ENCODE results near the gene ETV6. TPM values are rescaled to one million over a fixed set of nuclear protein-coding genes. Genes with fewer than 3 reads are reported as not detected.

ETV6 gene
- total and polyA plus RNA-seq, 12 donors, result 2.7 to 33.5 (median 15.2) TPM

DNA sequence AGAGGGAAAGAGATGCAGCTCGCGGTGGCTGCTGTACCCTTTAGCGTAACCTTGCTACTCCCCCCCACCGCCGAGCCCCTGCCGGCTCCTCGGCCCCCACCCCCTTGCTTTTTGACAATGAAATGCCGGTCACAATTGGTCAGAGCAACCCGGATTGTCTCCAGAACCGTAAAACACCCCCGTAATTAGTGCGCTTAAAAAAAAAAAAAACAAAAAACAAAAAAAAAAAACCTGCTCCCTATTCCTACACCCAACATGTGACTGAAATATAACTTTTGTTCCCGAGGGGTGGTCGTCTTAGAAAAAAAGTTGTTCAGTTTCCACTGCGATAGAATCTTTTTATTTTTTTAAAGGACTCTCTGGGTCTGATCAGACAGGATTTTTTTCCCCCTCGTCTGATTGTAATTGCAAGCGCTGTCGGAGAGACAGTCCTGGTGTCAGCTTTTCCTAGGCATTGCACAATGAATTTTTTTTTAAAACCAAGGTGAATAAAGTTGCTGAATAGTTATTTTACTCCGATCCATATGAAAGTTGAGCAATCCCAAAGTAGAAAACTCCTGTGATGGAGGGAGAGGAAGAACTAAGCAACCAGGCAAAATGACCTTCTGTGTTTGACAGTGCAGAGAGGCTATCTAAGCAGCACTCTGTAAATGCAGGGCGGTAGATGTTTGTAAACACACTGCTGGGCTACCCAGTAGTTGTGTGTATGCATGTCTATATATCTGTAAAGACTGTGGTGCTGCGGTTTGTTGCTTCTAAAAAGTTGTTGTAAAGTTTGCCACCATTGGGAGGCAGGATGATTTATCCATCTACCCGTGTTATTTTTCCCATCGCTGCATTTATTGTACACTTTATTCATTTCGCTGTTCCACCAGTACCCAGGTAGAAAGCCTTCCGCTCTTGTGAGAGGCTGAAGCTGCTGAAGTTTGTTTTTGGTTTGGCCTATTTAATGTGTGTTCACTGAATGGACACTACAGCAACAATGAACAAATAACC is 1.1 kb downstream of the ETV6 start:
- DNase-seq (peak in 1 of 2 donors; percentile 49), ATAC-seq (peak in 4 of 8 donors; percentile 17 to 38 (median 30))
- peaks cover 11 to 52% (median 41%) of the 10 kb centered on the region in 9 donors for H3K4me1 ChIP-seq
- TF ChIP-seq, protein P1, sequence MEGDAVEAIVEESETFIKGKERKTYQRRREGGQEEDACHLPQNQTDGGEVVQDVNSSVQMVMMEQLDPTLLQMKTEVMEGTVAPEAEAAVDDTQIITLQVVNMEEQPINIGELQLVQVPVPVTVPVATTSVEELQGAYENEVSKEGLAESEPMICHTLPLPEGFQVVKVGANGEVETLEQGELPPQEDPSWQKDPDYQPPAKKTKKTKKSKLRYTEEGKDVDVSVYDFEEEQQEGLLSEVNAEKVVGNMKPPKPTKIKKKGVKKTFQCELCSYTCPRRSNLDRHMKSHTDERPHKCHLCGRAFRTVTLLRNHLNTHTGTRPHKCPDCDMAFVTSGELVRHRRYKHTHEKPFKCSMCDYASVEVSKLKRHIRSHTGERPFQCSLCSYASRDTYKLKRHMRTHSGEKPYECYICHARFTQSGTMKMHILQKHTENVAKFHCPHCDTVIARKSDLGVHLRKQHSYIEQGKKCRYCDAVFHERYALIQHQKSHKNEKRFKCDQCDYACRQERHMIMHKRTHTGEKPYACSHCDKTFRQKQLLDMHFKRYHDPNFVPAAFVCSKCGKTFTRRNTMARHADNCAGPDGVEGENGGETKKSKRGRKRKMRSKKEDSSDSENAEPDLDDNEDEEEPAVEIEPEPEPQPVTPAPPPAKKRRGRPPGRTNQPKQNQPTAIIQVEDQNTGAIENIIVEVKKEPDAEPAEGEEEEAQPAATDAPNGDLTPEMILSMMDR (IDR thresholded peaks at IDR 0.05), result peak in 2 of 9 donors; percentile 15 to 27
- H3K27ac ChIP-seq, result peak overlapping the region; percentile 92 to 99 (median 98)
- peaks cover 0 to 3% (median 0%) of the 10 kb centered on the region in 11 donors for H3K9me3 ChIP-seq
- intact Hi-C loops (cut with DNase I), result loop anchor here in 8 of 10 donors (2.0 to 10.0 kb wide), 17 partner anchors 54 to 234 kb away; no protein-coding TSS in a partner anchor
- no peaks in the 10 kb centered on the region for H3K36me3 ChIP-seq
- peak overlapping the region; percentile 56 to 94 (median 88) for H3K4me3 ChIP-seq
- 1% methylated on average over 25 of the region's 25 CpGs for WGBS, 2 donors
- no peaks in the 10 kb centered on the region for H3K27me3 ChIP-seq

DNA sequence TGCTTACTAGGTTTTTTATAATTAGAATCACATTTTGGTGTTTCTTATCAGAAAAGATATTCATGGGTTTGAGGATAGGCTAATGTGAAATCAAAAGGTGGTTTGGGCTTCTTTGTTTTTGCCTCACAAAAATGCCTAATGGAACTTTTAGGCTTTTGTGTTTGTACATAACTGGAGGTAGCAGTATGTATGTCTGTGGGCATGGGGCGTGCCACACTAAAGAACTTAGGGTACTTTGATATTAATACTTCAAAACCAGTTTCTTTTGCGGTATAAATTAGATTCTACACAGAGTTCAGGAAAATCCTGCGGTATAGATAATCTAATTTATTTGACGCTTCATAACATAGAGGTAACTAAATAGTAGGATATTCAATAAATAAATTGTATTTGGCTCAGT is 1.9 kb downstream of the ETV6 start:
- Histone ChIP-seq H3K27ac (peak overlapping the region; percentile 44 to 99 (median 98)), H3K27me3 (no peaks in the 10 kb centered on the region), H3K4me3 (peak overlapping the region in 9 of 10 donors; percentile 56 to 94 (median 87)), H3K36me3 (no peaks in the 10 kb centered on the region), H3K4me1 (peaks cover 11 to 60% (median 41%) of the 10 kb centered on the region in 9 donors), H3K9me3 (no peaks in the 10 kb centered on the region)
- TF ChIP-seq, protein P1 (IDR thresholded peaks at IDR 0.05), result no peak
- no peak for DNase-seq
- intact Hi-C loops (cut with DNase I), result loop anchor here in 8 of 10 donors (2.0 to 10.0 kb wide), 17 partner anchors 53 to 233 kb away; no protein-coding TSS in a partner anchor
- ATAC-seq, result peak in 1 of 8 donors; percentile 1
- 40 to 57% methylated on average over 4 of the region's 4 CpGs for WGBS, 2 donors

DNA sequence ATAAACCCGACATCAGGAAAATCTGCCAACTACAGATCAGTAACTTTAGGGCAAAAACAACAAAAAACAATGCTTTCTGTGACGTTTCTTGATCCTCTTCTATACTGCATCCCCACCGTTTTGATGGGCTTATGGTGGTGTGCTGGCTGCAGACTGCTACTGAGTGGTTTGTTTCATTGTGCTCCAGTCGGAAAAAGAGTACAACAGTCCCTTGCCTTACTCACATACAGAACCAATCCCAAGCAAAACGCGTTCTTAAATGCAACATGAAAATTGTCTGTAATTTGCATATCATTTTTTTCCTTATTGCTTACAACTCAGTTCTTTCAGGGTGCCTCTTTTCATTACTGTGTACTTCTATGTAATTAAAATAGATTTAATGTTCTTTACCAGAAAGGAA is 2.3 kb downstream of the ETV6 start:
- Histone ChIP-seq H3K27ac (peak overlapping the region; percentile 44 to 99 (median 96)), H3K27me3 (no peaks in the 10 kb centered on the region), H3K9me3 (no peaks in the 10 kb centered on the region), H3K4me1 (peaks cover 11 to 64% (median 43%) of the 10 kb centered on the region in 9 donors), H3K4me3 (peak overlapping the region in 9 of 10 donors; percentile 56 to 94 (median 87)), H3K36me3 (no peaks in the 10 kb centered on the region)
- WGBS, 2 donors, result 8 to 13% methylated on average over 6 of the region's 6 CpGs
- peak in 4 of 8 donors; percentile 38 to 56 (median 45) for ATAC-seq
- TF ChIP-seq, protein P1 (IDR thresholded peaks at IDR 0.05), result no peak
- DNase-seq, result no peak
- intact Hi-C loops (cut with DNase I), result loop anchor here in 8 of 10 donors (2.0 to 10.0 kb wide), 17 partner anchors 53 to 233 kb away; no protein-coding TSS in a partner anchor
